ENCODE measurements around the gene CISH.

Gene CISH

GRCh38 chr3:50612970-50613846 is 1.6 kb upstream of the CISH start:
- DNase-seq (ENCODE audit: low read depth): no peak

- DNase-seq (ENCODE audit: low read depth): no peak
Measured at GRCh38 chr3:50612234-50612882, 784 bp upstream of the CISH start.

GRCh38 chr3:50610992-50611463 is 546 bp downstream of the CISH start:
- no peak for DNase-seq (ENCODE audit: low read depth)

GRCh38 chr3:50610181-50610971 is 1.2 kb downstream of the CISH start:
- DNase-seq (ENCODE audit: low read depth): no peak

GRCh38 chr3:50609763-50610085 is 1.9 kb downstream of the CISH start:
- no peak for DNase-seq (ENCODE audit: low read depth)

- no peak for DNase-seq (ENCODE audit: low read depth)
Measured at GRCh38 chr3:50609071-50609762, 2.4 kb downstream of the CISH start.

GRCh38 chr3:50608278-50608677 is 3.3 kb downstream of the CISH start:
- DNase-seq (ENCODE audit: low read depth): no peak

- no peak for DNase-seq (ENCODE audit: low read depth)
Measured at GRCh38 chr3:50607271-50608091, 4.1 kb downstream of the CISH start.

GRCh38 chr3:50606596-50606995 is 5.0 kb downstream of the CISH start:
- no peak for DNase-seq (ENCODE audit: low read depth)

GRCh38 chr3:50605901-50606326 is 5.7 kb downstream of the CISH start:
- DNase-seq (ENCODE audit: low read depth): no peak

GRCh38 chr3:50604628-50605588 is 6.7 kb downstream of the CISH start:
- no peak for DNase-seq (ENCODE audit: low read depth)

- DNase-seq (ENCODE audit: low read depth): no peak
Measured at GRCh38 chr3:50604110-50604621, 7.4 kb downstream of the CISH start.

GRCh38 chr3:50603261-50604109 is 8.1 kb downstream of the CISH start:
- no peak for DNase-seq (ENCODE audit: low read depth)

- DNase-seq (ENCODE audit: low read depth): no peak
Measured at GRCh38 chr3:50602595-50603191, 8.9 kb downstream of the CISH start.

- peak; percentile 83 for DNase-seq (ENCODE audit: low read depth)
Measured at GRCh38 chr3:50600841-50601591, 10.6 kb downstream of the CISH start.

- no peak for DNase-seq (ENCODE audit: low read depth)
Measured at GRCh38 chr3:50600141-50600753, 11.3 kb downstream of the CISH start.

GRCh38 chr3:50599716-50600118 is 11.9 kb downstream of the CISH start:
- no peak for DNase-seq (ENCODE audit: low read depth)

Measured in activated T-helper 9 cell treated with anti-CD3 and anti-CD28 coated beads, Interleukin-2, amount 50 U/mL, for 16 hours (primary cell).